Glomerular visceral epithelial cell (primary cell): ENCODE data around the gene ZSWIM5.
"Not testable (repeated sequence)": the region's sequence is repeated elsewhere in the genome, so short reads cannot be mapped to it uniquely, and the experiment has no call there.

ENCODE experiments used
- DNase-seq: peaks from one replicate; pipeline ENCODE4 v3.0.0-alpha.2; 2016; ENCODE audit errors: extremely low spot score

Gene ZSWIM5

GRCh38 chr1:45205011-45205909, 1.1 kb downstream of the ZSWIM5 start:
- DNase-seq, result peak; percentile 5

- no peak for DNase-seq
Measured at GRCh38 chr1:45200906-45201500, 5.4 kb downstream of the ZSWIM5 start.

- DNase-seq, result no peak
Measured at GRCh38 chr1:45200435-45200834, 6.0 kb downstream of the ZSWIM5 start.

- no peak for DNase-seq
Measured at GRCh38 chr1:45198185-45198584, 8.2 kb downstream of the ZSWIM5 start.

GRCh38 chr1:45196863-45197262, 9.5 kb downstream of the ZSWIM5 start:
- no peak for DNase-seq

- DNase-seq, result no peak
Measured at GRCh38 chr1:45191418-45191783, 15.0 kb downstream of the ZSWIM5 start.

GRCh38 chr1:45187725-45188124, 18.7 kb downstream of the ZSWIM5 start:
- no peak for DNase-seq

- not testable (repeated sequence) for DNase-seq
Measured at GRCh38 chr1:45179918-45180519, 26.4 kb downstream of the ZSWIM5 start.

GRCh38 chr1:45177452-45177851, 29.0 kb downstream of the ZSWIM5 start:
- DNase-seq, result no peak

GRCh38 chr1:45172764-45173163, 33.6 kb downstream of the ZSWIM5 start:
- DNase-seq, result no peak

GRCh38 chr1:45172005-45172404, 34.4 kb downstream of the ZSWIM5 start:
- DNase-seq, result no peak

- no peak for DNase-seq
Measured at GRCh38 chr1:45171575-45171974, 34.8 kb downstream of the ZSWIM5 start.

- DNase-seq, result no peak
Measured at GRCh38 chr1:45170151-45170742, 36.2 kb downstream of the ZSWIM5 start.

- DNase-seq, result not testable (repeated sequence)
Measured at GRCh38 chr1:45167947-45168346, 38.5 kb downstream of the ZSWIM5 start.

GRCh38 chr1:45164307-45164706, 42.1 kb downstream of the ZSWIM5 start:
- not testable (repeated sequence) for DNase-seq

GRCh38 chr1:45163111-45163510, 43.3 kb downstream of the ZSWIM5 start:
- not testable (repeated sequence) for DNase-seq

GRCh38 chr1:45162041-45163035, 44.1 kb downstream of the ZSWIM5 start:
- DNase-seq, result not testable (repeated sequence)

- DNase-seq, result no peak
Measured at GRCh38 chr1:45155957-45156356, 50.4 kb downstream of the ZSWIM5 start.

GRCh38 chr1:45155423-45155822, 51.0 kb downstream of the ZSWIM5 start:
- DNase-seq, result no peak

GRCh38 chr1:45152126-45152525, 54.3 kb downstream of the ZSWIM5 start:
- no peak for DNase-seq

- no peak for DNase-seq
Measured at GRCh38 chr1:45148209-45148825, 58.1 kb downstream of the ZSWIM5 start.
